Stimulated activated CD8-positive, alpha-beta memory T cell treated with anti-CD3 and anti-CD28 coated beads, Interleukin-7, amount 100 ng/mL, for 24 hours (primary cell): ENCODE measurements around the gene TACR2.

Source experiments
- DNase-seq: peaks from one replicate; pipeline ENCODE4 v3.0.0-alpha.2; 2020; ENCODE audit warnings: low read depth

TACR2 gene

DNA sequence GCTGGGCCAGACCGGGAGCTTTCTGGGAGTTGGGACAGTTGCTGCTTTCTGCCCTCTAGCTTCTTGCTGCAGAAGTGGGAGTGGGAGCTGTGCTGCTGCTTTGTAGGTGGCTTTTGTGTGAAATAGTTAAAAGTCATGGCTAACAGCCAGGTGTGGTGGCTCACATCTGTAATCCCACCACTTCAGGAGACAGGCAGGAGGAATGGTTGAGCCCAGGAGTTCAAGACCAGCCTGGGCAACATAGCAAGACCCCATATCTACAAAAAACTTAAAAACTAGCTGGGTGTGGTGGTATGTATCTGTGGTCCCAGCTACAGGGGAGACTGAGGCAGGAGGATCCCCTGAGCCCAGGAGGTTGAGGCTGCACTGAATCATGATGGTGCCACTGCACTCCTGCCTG, 13.7 kb downstream of the TACR2 start:
- no peak for DNase-seq

DNA sequence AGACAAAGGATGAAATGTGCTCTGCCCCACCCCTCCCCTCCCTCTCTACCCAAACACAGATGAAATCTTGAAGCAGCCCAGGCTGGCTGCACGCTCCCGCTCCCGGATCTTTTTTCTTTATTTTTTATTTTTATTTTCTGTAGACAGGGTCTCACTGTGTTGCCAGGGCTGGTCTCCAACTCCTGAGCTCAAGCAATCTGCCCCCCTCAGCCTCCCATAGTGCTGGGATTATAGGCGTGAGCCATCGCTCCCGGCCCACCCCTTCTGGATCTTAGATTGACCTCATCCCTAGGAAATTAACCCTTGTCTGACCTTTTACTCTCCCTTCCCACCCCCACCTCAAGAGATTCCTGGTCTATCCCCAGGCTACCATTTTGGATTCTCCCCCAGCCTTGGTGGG, 14.3 kb downstream of the TACR2 start:
- no peak for DNase-seq

GRCh38 chr10:69401416-69401815, 15.3 kb downstream of the TACR2 start:
- no peak for DNase-seq

DNA sequence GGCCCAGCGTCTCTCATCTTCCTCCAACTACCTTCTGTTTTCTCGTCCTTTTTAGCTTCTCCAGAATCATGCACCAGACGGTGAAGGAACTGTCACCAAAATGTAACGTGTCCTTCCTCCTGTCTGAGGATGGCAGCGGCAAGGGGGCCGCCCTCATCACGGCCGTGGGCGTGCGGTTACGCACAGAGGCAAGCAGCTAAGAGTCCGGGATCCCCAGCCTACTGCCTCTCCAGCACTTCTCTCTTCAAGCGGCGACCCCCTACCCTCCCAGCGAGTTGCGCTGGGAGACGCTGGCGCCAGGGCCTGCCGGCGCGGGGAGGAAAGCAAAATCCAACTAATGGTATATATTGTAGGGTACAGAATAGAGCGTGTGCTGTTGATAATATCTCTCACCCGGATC, 15.8 kb downstream of the TACR2 start:
- no peak for DNase-seq

- no peak for DNase-seq
These were observed 18.3 kb downstream of the TACR2 start for GRCh38 chr10:69398466-69398865.

DNA sequence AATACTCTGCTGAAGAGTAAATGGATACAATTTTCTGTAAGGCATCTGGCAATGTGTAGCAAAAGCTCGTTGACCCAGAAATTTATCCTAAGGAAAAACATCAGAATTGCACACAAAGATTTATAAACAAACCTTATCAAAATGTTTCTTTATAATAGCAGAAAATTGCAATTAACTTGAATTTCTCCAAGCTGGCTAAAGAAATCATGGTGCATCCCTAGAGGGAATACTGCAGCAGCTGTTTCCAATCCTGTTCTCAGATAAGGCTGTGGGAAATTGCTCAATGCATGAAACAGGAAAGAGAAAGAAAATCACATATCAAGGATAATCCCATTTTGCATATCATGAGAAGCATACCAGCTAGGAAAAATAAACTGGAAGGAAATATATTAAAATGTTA, 18.7 kb downstream of the TACR2 start:
- DNase-seq = no peak

DNA sequence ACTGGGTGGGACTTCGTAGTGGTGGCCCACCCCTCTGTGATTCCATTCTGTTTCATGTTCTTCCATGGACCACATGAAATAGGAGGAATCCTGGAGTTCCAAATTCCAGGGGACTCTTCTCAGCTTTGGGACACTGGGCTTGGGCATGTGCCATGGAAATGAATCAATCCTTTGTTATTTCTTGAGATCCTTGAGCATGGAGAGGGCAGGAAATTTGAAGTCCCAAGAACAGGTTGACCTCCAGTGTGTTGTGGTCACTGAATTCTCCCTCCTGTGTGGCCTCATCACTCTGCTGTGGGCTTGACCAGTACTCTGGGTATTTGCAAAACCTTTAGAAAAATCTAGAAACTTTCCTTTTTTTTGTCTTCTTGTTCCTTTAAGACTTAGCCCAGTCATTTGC, 22.7 kb downstream of the TACR2 start:
- no peak for DNase-seq

DNA sequence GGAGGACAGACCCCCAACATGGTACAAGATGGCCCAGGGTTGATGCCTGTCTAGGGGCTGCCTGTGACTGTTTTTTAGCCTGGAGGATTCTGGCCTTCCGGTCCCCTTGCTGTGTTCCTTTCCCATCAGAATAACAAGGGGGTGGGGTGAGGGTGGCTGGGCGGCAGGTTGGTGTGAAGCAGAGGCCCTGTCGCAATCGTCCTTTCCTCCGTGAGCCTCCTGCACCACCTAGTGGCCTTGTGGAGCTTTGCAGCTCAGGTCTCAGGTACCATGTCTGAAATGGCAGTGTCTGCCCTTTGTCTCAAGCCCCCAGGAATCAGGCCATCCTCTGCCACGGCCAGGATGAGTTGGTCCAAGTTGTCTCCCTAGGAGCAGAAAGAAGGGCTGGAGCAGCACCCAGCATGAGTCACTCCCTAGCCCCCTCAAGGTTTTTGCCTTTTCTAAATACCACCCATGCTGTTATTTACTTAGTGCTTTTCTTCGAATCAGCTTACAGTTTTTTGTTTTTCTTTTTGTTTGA, 24.2 kb downstream of the TACR2 start:
- peak; percentile 60 for DNase-seq

GRCh38 chr10:69391158-69391557, 25.6 kb downstream of the TACR2 start:
- DNase-seq = no peak

DNA sequence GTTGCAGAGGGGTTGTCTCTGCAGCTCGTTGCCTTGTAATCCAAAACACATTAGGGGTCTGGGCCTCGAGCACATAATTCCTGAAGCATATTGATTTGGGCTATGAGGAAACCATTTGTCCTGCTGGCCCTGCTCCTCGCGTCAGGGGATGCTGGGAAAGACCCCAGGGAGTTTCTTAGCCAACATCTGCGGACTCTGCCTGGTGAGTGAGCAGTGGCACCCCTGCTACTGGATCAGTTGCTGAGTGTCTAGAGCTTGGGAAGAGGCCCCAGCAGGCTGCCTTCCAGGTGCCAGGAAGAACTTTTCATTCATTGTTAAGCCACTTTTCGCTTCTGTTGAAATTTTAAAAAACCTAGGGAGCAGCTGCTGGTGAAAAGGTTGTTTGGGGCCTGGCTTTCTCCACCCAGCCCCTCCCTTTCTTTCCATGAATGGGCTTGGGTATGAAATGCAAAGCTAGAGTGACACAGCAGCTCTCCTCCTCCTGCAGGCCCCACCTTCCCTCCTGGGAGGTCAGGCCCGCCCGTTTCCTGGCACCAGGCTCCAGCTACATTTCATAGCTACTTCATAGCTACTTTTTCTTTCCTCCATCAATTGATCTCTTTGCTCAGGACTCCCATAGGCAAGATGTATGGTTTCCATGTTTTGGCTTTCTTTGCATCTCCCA, 26.8 kb downstream of the TACR2 start:
- no peak for DNase-seq

GRCh38 chr10:69388488-69388887, 28.2 kb downstream of the TACR2 start:
- no peak for DNase-seq

- DNase-seq = no peak
These were observed 29.2 kb downstream of the TACR2 start for GRCh38 chr10:69387500-69387899.

- DNase-seq = no peak
These were observed 31.0 kb downstream of the TACR2 start for GRCh38 chr10:69385454-69386350.

DNA sequence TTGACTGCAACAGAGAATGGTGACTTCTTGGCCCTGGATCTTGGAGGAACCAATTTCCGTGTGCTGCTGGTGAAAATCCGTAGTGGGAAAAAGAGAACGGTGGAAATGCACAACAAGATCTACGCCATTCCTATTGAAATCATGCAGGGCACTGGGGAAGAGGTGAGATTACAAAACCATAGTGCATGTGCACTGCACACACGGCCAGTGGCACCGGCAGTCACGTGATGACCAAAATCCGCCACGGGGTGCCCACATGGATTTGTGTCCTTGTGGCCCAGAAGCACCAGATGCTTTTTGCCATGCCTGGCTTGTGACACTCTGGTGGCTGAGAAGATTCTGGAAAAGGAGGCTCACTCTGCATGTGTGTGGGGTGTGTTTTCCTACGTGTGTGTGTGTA, 32.4 kb downstream of the TACR2 start:
- no peak for DNase-seq

GRCh38 chr10:69383558-69383957, 33.2 kb downstream of the TACR2 start:
- DNase-seq = no peak

DNA sequence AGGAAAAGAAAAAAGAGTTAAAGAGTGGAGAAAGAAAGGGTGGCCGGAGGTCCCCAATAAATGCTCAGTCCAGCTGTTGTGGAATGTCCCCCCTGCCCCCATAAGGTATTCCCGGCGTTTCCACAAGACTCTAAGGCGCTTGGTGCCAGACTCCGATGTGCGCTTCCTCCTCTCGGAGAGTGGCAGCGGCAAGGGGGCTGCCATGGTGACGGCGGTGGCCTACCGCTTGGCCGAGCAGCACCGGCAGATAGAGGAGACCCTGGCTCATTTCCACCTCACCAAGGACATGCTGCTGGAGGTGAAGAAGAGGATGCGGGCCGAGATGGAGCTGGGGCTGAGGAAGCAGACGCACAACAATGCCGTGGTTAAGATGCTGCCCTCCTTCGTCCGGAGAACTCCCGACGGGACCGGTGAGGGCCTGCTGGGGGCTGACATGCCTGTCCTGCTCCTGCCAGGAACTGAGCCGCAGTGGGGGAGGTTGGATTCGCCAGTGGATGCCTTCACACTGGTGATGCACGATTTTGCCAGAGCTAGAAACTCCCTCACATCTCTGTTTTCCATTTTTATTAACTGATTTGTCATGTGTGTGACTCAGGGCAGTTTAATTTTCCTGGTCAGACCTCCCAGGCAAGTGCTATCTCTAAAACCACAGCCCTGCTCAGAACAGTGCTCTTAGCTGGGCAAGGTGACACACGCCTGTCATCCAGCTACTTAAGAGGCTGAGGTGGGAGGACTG, 34.2 kb downstream of the TACR2 start:
- no peak for DNase-seq

DNA sequence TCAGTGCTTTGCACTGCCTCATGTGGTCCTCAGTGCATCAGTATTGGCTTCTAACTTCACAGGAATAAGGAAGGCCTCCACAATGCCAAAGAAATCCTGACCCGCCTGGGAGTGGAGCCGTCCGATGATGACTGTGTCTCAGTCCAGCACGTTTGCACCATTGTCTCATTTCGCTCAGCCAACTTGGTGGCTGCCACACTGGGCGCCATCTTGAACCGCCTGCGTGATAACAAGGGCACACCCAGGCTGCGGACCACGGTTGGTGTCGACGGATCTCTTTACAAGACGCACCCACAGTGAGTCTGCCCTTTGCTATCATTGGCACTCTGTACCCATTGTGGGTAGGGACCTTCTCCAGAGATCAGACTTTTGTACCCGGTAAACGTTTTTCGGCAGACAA, 36.9 kb downstream of the TACR2 start:
- no peak for DNase-seq

- no peak for DNase-seq
These were observed 38.8 kb downstream of the TACR2 start for GRCh38 chr10:69377933-69378332.

DNA sequence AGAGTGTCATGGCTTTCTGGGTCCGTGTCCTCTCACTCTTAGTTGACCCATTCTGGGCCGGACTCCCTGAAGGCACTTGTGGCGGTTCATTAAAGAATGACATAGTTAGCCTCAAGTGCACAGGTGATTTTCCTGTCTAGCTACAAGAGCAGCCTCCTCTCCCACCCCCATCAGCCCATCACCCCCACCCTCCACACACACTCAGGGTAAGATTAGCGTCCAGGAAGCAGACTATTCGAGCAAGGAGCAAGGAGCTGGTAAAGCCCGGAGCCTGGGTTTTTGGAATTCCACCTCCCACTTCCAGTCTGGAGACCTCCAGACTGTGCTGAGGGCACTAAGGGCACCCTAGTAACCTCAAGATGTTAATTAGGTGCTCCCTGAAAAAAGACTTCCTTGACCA, 39.5 kb downstream of the TACR2 start:
- DNase-seq = no peak

DNA sequence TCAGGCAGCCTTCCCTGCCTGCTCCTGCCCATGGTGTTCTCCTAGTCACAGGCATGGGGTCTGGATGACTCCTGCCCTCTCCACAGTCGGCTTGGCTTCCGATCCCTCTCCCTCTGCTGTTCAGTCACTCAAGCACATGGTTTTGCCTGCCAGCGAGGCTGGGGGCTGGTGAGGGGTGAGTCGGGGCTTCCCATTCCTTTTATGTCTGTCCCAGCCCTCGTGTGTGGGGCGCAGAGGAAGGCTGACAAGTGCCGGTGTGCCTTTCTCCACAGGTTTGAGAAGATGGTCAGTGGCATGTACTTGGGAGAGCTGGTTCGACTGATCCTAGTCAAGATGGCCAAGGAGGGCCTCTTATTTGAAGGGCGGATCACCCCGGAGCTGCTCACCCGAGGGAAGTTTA, 40.1 kb downstream of the TACR2 start:
- DNase-seq = no peak

- no peak for DNase-seq
These were observed 41.2 kb downstream of the TACR2 start for GRCh38 chr10:69375307-69376151.

DNA sequence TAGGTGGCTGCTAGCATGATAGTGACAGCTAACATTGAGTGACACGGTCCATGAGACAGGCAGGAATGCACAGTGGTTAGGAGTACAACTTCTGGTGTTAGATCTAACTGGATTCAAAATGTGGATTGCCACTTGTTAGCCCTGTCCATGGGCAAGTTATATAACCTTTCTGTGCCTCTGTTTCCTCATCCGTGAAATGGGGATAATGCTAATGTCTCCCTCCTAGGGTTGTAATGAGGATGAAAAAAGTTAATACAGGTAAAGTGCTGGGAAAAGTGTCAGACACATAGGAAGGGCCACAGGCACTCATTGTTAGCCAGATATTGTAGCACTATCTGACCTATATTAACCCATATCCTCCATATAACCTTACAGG, 41.8 kb downstream of the TACR2 start:
- DNase-seq = no peak
